HL-60 (cell line): Measurements from ENCODE around the gene MSRB3.

Experiments used
- DNase-seq, 2 experiments: peaks; one replicate each; pipeline ENCODE4 v3.0.0-alpha.2; 2010 to 2020; ENCODE audit warnings: low read depth in 1 of 2, low spot score in 1 of 2
- H3K27ac ChIP-seq: fragments of 250-450 bp; sonication (Bioruptor Pico); replicated peaks from 2 replicates; pipeline ENCODE4 v1.5.1; 2020; ENCODE audit warnings: mild to moderate bottlenecking, moderate library complexity
- H3K27me3 ChIP-seq: fragments of 250-450 bp; sonication (Bioruptor Pico); 2 replicates; pipeline ENCODE4 v1.5.1; 2021; ENCODE audit warnings: mild to moderate bottlenecking, moderate library complexity; ENCODE audit not compliant: insufficient read depth, poor library complexity, severe bottlenecking
- H3K4me3 ChIP-seq: replicated peaks from 2 replicates; pipeline ENCODE4 v1.5.1; 2011; ENCODE audit warnings: mild to moderate bottlenecking, control low read depth, low read length; ENCODE audit not compliant: insufficient read depth
- CTCF ChIP-seq: IDR thresholded peaks from one replicate; pipeline ENCODE4 v1.5.1; 2011; ENCODE audit warnings: low read length, control low read depth, inconsistent platforms; ENCODE audit not compliant: insufficient read depth
- GABPA ChIP-seq: IDR thresholded peaks from 2 replicates; pipeline ENCODE4 v1.6.1; 2012; ENCODE audit warnings: low read depth
- POLR2AphosphoS5 ChIP-seq: IDR thresholded peaks from 2 replicates; pipeline ENCODE4 v1.6.1; 2012; ENCODE audit warnings: low read depth
- SPI1 ChIP-seq: IDR thresholded peaks from 2 replicates; pipeline ENCODE4 v1.6.1; 2012; ENCODE audit warnings: low read depth, mild to moderate bottlenecking, borderline replicate concordance
- TF ChIP-seq, protein P1 (sequence below): IDR thresholded peaks from 2 replicates; pipeline ENCODE4 v1.6.1; 2012; ENCODE audit warnings: low read depth; ENCODE audit not compliant: insufficient replicate concordance

MSRB3 gene

DNA sequence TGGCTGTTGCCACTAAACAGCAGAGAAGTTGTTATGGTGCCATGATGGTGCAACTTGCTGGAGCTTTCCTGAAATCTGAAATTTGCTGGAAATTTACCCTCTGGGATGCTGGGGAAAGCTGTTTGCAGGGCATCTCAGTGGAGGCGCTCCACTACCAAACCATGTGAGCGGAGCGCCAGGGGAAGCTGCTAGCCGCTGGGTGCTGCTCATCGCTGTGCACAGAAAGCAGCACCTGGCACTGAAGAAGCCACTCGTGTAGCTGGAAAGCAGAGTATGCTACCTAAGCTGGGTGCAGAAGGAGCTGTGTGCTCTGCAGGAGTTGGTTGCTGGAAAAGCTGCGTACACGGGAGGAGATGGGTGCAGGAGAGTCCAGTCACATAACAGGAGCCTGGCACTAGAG, 53.0 kb downstream of the MSRB3 start:
- TF ChIP-seq POLR2AphosphoS5 (no peak), GABPA (no peak), SPI1 (no peak), CTCF (no peak)
- TF ChIP-seq, protein P1, sequence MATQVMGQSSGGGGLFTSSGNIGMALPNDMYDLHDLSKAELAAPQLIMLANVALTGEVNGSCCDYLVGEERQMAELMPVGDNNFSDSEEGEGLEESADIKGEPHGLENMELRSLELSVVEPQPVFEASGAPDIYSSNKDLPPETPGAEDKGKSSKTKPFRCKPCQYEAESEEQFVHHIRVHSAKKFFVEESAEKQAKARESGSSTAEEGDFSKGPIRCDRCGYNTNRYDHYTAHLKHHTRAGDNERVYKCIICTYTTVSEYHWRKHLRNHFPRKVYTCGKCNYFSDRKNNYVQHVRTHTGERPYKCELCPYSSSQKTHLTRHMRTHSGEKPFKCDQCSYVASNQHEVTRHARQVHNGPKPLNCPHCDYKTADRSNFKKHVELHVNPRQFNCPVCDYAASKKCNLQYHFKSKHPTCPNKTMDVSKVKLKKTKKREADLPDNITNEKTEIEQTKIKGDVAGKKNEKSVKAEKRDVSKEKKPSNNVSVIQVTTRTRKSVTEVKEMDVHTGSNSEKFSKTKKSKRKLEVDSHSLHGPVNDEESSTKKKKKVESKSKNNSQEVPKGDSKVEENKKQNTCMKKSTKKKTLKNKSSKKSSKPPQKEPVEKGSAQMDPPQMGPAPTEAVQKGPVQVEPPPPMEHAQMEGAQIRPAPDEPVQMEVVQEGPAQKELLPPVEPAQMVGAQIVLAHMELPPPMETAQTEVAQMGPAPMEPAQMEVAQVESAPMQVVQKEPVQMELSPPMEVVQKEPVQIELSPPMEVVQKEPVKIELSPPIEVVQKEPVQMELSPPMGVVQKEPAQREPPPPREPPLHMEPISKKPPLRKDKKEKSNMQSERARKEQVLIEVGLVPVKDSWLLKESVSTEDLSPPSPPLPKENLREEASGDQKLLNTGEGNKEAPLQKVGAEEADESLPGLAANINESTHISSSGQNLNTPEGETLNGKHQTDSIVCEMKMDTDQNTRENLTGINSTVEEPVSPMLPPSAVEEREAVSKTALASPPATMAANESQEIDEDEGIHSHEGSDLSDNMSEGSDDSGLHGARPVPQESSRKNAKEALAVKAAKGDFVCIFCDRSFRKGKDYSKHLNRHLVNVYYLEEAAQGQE, result no peak
- Histone ChIP-seq H3K27ac (no peak overlapping the region), H3K4me3 (no peak overlapping the region), H3K27me3 (no peaks in the 10 kb centered on the region)
- DNase-seq, result no peak

DNA sequence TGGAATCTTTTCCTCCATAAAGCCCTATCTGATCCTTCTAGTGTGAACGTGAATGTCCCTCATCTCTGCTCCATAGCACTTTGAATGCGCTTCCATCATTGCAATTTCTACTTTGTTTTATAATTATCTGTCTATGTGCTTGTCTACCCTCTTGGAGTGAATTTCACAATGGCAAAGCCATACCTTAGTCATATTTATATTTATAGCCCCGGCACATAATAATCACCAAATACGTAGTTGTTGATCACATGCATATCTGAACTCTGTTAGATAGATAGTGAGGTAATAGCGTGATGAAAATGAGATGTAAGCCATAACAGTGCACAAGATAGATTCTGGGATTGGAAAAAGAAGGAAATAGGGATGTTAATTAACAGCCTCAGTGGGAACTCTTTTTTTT, 55.2 kb downstream of the MSRB3 start:
- Histone ChIP-seq H3K27me3 (no peaks in the 10 kb centered on the region), H3K4me3 (no peak overlapping the region), H3K27ac (no peak overlapping the region)
- DNase-seq, result no peak
- TF ChIP-seq POLR2AphosphoS5 (no peak), SPI1 (no peak), GABPA (no peak)
- TF ChIP-seq, protein P1, result no peak

GRCh38 chr12:65334521-65334920, 56.0 kb downstream of the MSRB3 start:
- no peak for DNase-seq
- TF ChIP-seq, protein P1, result no peak
- TF ChIP-seq GABPA (no peak), SPI1 (no peak), POLR2AphosphoS5 (no peak), CTCF (no peak)
- Histone ChIP-seq H3K4me3 (no peak overlapping the region), H3K27ac (no peak overlapping the region), H3K27me3 (no peaks in the 10 kb centered on the region)
